Femur (tissue), 1 donor: Measurements from ENCODE around the gene CEL.
A peak's percentile ranks its signal among the peaks of the same experiment; 100 is the strongest.

Source experiments
- DNase-seq: peaks from one replicate; pipeline ENCODE4 v3.0.0-alpha.2; 2017

Gene CEL

GRCh38 chr9:133106511-133107244 lies 44.9 kb downstream of the CEL start:
- DNase-seq: peak; percentile 14

DNA sequence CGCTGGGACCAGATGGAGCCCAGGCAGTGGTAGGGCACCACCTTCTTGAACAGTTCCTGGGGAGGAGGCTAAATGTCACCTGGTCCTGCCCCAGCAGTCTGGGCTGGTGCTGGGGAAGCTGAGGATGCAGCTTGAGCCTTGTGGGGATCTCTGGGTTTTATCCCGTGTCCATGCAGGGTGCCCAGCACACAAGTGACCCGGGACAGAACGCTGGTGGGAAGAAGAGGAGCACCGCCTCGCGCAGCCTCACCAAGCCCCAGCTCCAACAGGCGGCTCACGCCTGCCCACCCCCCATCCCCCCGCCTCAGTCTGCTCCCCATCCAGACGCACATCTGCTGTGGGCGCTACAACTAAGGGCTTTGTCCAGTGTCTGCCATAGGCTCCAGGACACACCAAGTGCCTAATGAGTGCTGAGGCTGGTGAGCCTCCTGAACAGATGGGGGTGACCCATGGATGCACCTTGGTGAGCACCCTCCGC lies 45.5 kb downstream of the CEL start:
- DNase-seq: no peak

DNA sequence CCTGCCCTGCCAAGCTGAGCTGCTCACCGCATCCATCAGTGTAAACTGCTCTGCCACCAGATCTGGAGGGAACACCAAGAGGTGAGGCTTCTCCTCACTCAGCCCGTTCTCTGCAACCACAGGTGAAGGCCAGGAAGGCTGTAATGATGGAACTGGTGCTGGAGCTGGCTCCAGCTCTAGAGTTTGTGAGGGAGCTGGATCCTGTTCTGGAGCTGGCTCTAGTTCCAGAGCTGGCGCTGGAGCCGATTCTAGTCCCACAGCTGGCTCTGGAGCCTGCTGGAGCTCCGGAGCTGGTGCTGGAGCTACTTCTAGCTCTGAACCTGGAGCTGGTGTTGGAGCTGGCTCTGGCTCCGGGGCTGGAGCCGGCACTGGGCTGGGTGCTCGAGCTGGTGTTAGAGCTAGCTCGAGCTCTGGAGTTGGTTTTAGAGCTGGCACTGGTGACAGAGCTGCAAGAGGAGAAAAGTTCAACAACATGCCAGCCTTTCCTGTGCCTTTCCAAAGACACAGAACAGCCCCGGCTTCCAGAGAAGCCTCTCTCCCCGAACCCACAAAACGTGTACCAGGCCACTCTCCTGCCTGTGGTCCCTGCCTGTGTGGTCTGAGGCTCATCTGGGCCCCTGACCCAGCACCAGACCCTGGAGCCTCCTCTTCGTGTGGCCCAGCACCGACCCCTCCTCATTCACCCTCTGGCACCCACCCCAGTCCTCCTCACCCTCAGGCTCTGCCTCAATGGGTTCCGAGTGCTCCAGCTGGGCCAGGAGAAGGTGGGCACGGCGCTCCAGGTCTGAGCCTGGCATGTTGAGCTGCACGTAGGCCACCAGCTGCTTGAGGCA lies 46.4 kb downstream of the CEL start:
- DNase-seq: no peak

DNA sequence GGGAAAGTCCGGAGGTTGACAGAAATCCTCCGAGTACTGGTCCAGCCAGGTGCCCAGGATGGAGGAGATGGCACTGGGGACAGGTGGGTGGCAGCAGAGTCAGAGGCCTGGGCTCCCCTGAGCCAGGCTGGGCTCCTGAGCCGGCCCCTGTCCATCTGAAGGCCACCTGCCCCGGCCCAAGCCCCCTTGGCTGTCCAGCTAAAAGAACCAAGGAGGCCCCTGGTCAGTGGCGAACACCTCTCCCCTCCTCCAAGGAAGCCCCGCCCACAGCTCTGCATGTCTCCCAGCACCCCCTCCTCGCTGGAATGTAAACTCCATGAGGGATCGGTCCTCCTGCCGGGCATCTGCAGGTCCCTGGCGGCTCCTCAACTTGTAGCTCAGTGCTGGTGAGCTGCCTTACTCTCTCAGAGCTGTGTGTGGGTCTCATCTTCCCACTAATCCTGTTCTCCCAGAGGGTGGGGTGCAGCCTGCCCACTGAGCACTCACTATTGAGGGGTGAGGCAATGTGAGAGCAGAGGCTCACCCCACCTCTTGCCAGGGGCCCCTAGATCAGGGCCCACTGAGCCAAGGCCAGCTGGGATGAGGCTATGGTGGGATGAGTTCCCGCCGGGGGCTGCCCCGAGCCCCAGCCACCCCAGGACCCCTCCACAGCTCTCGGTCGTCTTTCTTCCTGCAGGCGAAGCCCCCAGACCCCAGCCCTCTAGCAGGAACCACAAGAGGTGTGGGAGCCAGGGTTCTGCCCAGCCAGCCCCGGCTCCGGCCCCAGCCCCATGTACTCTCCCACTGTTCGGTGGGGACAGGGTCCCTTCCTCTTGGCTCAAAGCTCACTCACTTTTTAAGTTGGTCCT lies 47.2 kb downstream of the CEL start:
- DNase-seq: peak; percentile 17

DNA sequence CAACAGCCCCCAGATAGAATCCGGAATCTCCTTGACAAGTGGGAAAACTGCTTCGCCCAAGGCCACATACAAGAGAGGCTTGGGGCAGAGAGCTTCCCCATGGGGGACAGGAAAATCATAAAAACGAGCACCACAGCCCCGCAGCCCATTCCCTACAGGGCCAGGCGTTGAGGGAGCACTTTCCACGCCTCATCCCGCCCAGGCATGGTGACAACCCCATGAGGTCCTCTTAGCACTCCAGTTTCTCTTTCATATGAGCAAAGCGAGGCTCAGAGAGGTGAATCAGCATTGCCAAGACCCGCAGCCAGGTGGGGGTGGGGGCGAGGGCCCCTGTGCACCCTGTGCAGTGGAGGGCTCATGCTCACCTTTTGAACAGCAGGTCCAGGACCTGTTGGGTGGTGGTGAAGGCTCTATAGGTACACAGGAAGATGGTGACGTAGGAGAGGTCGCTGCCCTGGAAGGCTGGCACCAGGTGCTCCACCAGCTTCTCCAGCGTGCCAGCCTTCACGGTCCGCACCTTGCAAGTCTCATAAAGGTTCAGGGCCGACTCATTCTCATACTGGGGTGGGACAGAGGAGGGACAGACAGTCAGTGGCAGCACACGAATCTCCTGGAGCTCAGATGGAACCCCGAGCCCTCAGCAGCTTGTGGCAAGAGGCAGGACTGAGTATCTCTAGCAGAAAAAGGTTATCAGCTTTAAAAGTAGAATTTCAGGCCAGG lies 48.3 kb downstream of the CEL start:
- peak; percentile 14 for DNase-seq

GRCh38 chr9:133111808-133112662 lies 50.3 kb downstream of the CEL start:
- DNase-seq: peak; percentile 13

DNA sequence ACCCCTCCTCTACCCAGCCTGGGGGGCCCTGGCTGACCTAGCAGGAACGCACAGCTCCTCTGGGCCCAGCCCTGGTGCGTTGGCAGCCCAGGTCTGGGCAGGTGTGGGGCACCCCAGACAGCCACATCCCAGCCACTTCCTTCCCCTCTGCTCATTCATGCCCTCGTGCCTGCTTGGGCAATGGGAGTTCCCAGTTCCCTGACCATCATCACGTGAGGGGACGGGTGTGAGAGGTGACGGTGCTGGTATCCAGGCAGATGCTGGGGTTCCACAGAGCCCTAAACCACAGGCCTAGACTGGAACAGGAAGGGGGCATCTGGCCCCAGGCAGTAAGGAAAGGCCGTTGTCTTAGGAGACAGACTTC lies 50.9 kb downstream of the CEL start:
- peak; percentile 74 for DNase-seq

GRCh38 chr9:133113163-133113948 lies 51.6 kb downstream of the CEL start:
- DNase-seq: peak; percentile 65

- peak; percentile 64 for DNase-seq
These were observed 52.4 kb downstream of the CEL start for GRCh38 chr9:133113949-133114885.

DNA sequence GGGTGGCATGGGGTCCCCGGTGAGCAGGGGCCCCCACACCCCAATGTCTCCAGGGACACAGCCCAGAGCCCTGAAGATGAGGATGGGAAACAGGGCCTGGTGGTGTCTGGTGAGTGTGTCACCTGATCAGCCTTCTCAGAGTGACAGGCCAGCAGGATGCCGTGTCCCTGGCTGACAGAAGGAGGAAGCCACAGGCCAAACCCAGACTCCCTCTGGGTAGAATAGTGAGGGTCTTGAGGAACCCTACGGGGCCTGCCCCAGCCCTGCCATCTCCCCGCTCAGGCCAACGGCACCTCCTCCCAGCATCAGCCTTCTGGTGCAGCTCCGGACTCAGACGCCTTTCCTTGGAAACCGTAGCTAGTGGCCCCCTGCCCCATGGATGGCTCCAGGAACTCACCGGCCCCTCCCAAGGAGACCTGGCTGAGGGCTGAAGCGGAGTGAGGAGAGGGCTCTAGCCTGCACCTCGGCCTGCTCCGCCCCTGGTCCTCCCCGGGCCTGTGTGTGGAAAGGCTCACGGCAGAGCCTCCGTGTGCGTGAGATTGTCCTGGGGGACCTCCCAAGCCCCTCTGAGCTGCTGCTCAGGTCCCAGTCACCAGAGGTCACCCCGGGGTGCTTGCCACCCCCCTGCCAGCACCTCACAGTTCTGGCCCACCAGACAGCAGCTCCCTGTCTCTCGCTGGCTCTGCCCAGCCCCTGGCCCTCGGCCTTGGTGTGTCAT lies 53.3 kb downstream of the CEL start:
- no peak for DNase-seq

- DNase-seq: peak; percentile 19
These were observed 54.0 kb downstream of the CEL start for GRCh38 chr9:133115604-133116345.

- no peak for DNase-seq
These were observed 54.8 kb downstream of the CEL start for GRCh38 chr9:133116346-133117231.

GRCh38 chr9:133117271-133118178 lies 55.7 kb downstream of the CEL start:
- DNase-seq: no peak

- no peak for DNase-seq
These were observed 56.4 kb downstream of the CEL start for GRCh38 chr9:133118179-133118520.

- no peak for DNase-seq
These were observed 56.8 kb downstream of the CEL start for GRCh38 chr9:133118568-133118967.
